OCI-LY1 (cell line): ENCODE measurements around the gene SMG9.

Experiments used
- CTCF ChIP-seq: fragments of 200-600 bp; sonication (generic), shearing (Covaris generic); IDR thresholded peaks from 2 replicates; pipeline ENCODE4 v1.5.1; 2017; ENCODE audit warnings: mild to moderate bottlenecking, antibody characterized with exemption, low read length, moderate library complexity, mixed read lengths
- EZH2 ChIP-seq: fragments of 200-600 bp; sonication (generic), shearing (Covaris generic); IDR thresholded peaks from 2 replicates; pipeline ENCODE4 v1.8.0; 2017; ENCODE audit warnings: borderline replicate concordance, mixed run types, mild to moderate bottlenecking, antibody characterized with exemption, low read length, moderate library complexity, mixed read lengths

- no peak for TF ChIP-seq EZH2
- TF ChIP-seq CTCF, result no peak
Measured at GRCh38 chr19:43719378-43719868, 35.3 kb downstream of the SMG9 start.
